GM12865 (cell line): ENCODE measurements around the gene FZD1.
"Not testable (repeated sequence)": the region's sequence is repeated elsewhere in the genome, so short reads cannot be mapped to it uniquely, and the experiment has no call there.

ENCODE experiments used
- DNase-seq: peaks from one replicate; pipeline ENCODE4 v3.0.0; 2010; ENCODE audit warnings: low read depth
- H3K4me3 ChIP-seq: 2 replicates; pipeline ENCODE4 v1.5.1; 2011; ENCODE audit warnings: mild to moderate bottlenecking, low read depth, low read length, control low read depth
- CTCF ChIP-seq: IDR thresholded peaks from 2 replicates; pipeline ENCODE4 v1.5.1; 2011; ENCODE audit warnings: low read length, control low read depth, low read depth, inconsistent platforms; ENCODE audit not compliant: insufficient read depth; ENCODE audit errors: missing control alignments

FZD1 gene

GRCh38 chr7:91307467-91307866 is 43.2 kb downstream of the FZD1 start:
- no peak for TF ChIP-seq CTCF
- H3K4me3 ChIP-seq: no peak overlapping the region

GRCh38 chr7:91308191-91308590 is 44.0 kb downstream of the FZD1 start:
- H3K4me3 ChIP-seq, DNase-seq: not testable (repeated sequence)

More at GRCh38 chr7:91307467-91307866, 43.2 kb downstream of the FZD1 start:
- no peak for DNase-seq

DNA sequence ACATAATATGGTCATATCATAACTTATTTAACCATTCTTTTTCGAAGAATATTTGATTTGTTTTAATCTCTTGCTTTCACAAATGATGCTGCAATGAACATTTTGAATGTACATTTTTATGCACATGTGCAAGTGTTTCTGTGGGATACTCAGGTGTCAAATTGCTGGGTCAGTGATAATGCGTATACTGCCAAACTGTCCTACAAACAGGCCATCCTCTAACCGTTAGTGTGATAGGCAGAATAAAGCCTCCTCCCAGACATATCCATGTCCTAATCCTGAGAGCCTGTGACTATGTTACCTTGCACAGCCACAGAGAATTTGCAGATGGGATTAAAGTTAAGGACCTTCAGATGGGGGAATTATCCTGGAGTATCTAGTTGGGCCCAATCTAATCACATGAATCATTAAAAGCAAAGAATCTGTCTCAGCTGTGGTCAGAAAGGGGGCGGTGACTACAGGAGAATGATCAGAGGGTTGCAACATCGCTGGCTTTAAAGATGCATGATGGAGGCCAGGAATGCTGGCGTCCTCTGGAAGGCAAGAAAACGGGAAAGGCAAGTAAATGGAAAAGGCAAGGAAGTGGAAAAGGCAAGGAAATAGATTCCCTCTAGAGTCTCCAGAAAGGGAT is 46.7 kb downstream of the FZD1 start:
- TF ChIP-seq CTCF: no peak
- no peak for DNase-seq
- H3K4me3 ChIP-seq: no peak overlapping the region

DNA sequence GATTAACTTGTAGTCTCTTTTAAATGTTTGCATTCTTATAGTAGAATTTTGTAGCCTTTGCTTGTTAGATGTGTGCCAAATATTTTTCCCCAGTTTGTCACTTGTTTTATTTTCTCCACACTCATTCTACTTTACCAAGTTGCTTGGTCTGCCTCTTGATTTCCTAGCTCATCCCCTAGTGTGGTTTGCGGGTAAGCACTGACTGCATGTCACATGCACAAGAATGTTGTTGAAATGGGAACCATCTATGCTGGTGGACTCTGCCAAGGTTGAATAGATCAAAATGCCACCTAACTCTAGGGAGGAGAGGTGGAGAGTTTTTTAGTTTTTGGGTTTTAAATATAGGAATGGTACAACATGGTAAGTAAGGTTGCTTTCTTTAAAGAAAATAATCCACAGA is 47.6 kb downstream of the FZD1 start:
- DNase-seq: no peak

GRCh38 chr7:91313113-91313512 is 48.9 kb downstream of the FZD1 start:
- no peak overlapping the region for H3K4me3 ChIP-seq
- TF ChIP-seq CTCF: no peak
- no peak for DNase-seq

More for the DNA sequence above, 47.6 kb downstream of the FZD1 start:
- TF ChIP-seq CTCF: no peak
- H3K4me3 ChIP-seq: no peak overlapping the region

DNA sequence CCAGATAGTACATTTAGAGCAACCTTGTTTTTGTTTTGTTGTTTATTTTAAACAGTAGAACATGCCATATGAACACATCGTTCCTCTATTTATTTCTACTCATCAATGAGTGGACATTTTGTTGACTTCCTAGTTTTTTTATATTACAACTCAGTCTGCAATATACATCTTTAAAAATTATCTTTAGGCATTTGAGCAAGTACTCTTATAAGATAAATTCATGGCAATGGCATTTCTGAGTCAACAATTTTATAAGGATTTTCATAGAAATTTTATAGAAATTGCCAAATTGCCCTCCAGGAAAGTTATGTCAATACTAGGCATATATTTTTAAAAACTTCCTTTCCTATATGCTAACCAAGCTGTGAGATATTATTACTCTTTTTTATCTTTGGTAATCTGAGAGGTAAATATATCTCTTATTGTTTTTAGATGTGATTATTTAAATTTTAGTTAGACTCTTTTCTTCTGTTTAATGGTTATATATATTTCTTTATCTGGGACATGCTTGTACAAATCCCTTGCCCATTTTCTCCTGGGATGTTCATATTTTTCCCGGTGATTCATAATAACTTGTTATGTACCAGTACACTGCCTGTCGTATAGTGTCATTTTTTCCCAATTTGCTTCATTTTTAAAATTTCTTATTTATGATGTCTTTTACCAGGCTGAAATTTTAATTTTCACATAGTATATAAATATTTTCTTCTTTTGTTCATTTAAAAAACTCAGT is 50.5 kb downstream of the FZD1 start:
- H3K4me3 ChIP-seq: no peak overlapping the region
- no peak for TF ChIP-seq CTCF
- DNase-seq: no peak

DNA sequence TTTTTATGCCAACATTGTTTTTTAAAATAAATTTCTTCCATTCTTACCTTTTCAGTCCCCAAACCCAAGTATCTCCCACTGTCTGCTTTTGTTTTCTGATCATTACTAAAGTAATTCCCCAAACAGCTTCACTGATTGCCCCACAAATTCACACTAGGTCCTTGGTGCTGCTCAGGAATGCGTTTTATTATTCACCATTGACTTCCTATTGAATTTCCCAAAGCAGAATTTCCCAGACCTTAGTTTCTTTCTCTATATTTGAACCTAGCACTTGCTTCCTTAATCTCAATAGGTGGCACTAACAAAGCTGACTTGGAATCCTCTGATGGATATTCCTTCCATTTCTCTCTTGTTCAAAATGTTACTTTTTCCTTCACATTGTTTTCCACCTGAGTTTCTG is 52.2 kb downstream of the FZD1 start:
- TF ChIP-seq CTCF: no peak
- DNase-seq: no peak

More for the DNA sequence above, 52.2 kb downstream of the FZD1 start:
- H3K4me3 ChIP-seq: no peak overlapping the region
